NCI-H748 treated with DMSO at 0.1 percent for 48 hours (cell line): ENCODE measurements around the gene SERPINE1.

Experiments used
- DNase-seq: peaks from one replicate; lab custom pipeline; 2025; lab: John Stamatoyannopoulos, UW

The SERPINE1 gene

GRCh38 chr7:101156866-101157589 is 30.1 kb downstream of the SERPINE1 start:
- DNase-seq = no peak

- DNase-seq = no peak
Measured at GRCh38 chr7:101159696-101160674, 33.1 kb downstream of the SERPINE1 start.

- DNase-seq = no peak
Measured at GRCh38 chr7:101160910-101161309, 34.0 kb downstream of the SERPINE1 start.

- no peak for DNase-seq
Measured at GRCh38 chr7:101161692-101162471, 35.0 kb downstream of the SERPINE1 start.

- peak; percentile 46 for DNase-seq
Measured at GRCh38 chr7:101162551-101163278, 35.8 kb downstream of the SERPINE1 start.

GRCh38 chr7:101163279-101164070 is 36.6 kb downstream of the SERPINE1 start:
- DNase-seq = peak; percentile 83

- DNase-seq = no peak
Measured at GRCh38 chr7:101164071-101164840, 37.4 kb downstream of the SERPINE1 start.

- DNase-seq = peak; percentile 91
Measured at GRCh38 chr7:101165075-101165957, 38.4 kb downstream of the SERPINE1 start, which contains the start of gene VGF. TSS of gene VGF (minus strand) at chr7:101165569. CDS start at chr7:101164843, 726 bp downstream.

GRCh38 chr7:101165958-101166647 is 39.2 kb downstream of the SERPINE1 start:
- DNase-seq = peak; percentile 23

- DNase-seq = no peak
Measured at GRCh38 chr7:101166648-101166908, 39.7 kb downstream of the SERPINE1 start.

GRCh38 chr7:101166909-101167644 is 40.2 kb downstream of the SERPINE1 start:
- DNase-seq = no peak

GRCh38 chr7:101167645-101168411 is 40.9 kb downstream of the SERPINE1 start:
- DNase-seq = no peak

GRCh38 chr7:101168412-101169049 is 41.6 kb downstream of the SERPINE1 start:
- no peak for DNase-seq

- no peak for DNase-seq
Measured at GRCh38 chr7:101169110-101169837, 42.4 kb downstream of the SERPINE1 start.

- peak; percentile 63 for DNase-seq
Measured at GRCh38 chr7:101169838-101170551, 43.1 kb downstream of the SERPINE1 start.
